Measurements from ENCODE around the gene PCDH15. TPM values are rescaled to one million over a fixed set of nuclear protein-coding genes. Genes with fewer than 3 reads are reported as not detected.

Gene PCDH15
- total and polyA plus RNA-seq, 2 experiments from 2014 or later: 0.29 to 0.66 TPM

DNA sequence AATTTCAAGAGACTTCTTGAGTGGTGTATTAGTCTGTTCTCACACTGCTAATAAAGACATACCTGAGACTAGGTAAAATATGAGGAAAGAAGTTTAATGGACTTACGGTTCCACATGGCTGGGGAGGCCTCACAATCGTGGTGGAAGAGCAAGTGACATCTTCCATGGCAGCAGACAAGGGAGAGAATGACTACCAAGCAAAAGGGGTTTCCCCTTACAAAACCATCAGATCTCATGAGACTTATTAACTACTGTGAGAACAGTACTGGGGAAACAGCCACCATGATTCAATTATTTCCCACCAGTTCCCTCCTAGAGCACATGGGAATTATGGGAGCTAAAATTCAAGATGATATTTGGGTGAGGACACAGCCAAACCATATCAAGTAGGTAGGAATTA, 150.5 kb downstream of the PCDH15 start:
- no peak for TF ChIP-seq POLR2AphosphoS5 (IDR thresholded peaks at IDR 0.05; ENCODE audit: low read depth)
- no peak for TF ChIP-seq REST (IDR thresholded peaks at IDR 0.05; ENCODE audit: unreplicated experiment)
- no peak for TF ChIP-seq STAT1 (IDR thresholded peaks at IDR 0.05; ENCODE audit: unreplicated experiment)
- TF ChIP-seq JUNB (IDR thresholded peaks at IDR 0.05; ENCODE audit: unreplicated experiment): no peak
- no peak for TF ChIP-seq EZH2phosphoT487 (IDR thresholded peaks at IDR 0.05; ENCODE audit: unreplicated experiment)
- no peak for TF ChIP-seq NANOG (IDR thresholded peaks at IDR 0.05; ENCODE audit: borderline replicate concordance)
- no peak for TF ChIP-seq EZH2 (IDR thresholded peaks at IDR 0.05; ENCODE audit: low read depth, unreplicated experiment)
- TF ChIP-seq CREB1 (CRISPR knock-in tag; IDR thresholded peaks at IDR 0.05; ENCODE audit: low read depth): no peak
- TF ChIP-seq, protein P1, sequence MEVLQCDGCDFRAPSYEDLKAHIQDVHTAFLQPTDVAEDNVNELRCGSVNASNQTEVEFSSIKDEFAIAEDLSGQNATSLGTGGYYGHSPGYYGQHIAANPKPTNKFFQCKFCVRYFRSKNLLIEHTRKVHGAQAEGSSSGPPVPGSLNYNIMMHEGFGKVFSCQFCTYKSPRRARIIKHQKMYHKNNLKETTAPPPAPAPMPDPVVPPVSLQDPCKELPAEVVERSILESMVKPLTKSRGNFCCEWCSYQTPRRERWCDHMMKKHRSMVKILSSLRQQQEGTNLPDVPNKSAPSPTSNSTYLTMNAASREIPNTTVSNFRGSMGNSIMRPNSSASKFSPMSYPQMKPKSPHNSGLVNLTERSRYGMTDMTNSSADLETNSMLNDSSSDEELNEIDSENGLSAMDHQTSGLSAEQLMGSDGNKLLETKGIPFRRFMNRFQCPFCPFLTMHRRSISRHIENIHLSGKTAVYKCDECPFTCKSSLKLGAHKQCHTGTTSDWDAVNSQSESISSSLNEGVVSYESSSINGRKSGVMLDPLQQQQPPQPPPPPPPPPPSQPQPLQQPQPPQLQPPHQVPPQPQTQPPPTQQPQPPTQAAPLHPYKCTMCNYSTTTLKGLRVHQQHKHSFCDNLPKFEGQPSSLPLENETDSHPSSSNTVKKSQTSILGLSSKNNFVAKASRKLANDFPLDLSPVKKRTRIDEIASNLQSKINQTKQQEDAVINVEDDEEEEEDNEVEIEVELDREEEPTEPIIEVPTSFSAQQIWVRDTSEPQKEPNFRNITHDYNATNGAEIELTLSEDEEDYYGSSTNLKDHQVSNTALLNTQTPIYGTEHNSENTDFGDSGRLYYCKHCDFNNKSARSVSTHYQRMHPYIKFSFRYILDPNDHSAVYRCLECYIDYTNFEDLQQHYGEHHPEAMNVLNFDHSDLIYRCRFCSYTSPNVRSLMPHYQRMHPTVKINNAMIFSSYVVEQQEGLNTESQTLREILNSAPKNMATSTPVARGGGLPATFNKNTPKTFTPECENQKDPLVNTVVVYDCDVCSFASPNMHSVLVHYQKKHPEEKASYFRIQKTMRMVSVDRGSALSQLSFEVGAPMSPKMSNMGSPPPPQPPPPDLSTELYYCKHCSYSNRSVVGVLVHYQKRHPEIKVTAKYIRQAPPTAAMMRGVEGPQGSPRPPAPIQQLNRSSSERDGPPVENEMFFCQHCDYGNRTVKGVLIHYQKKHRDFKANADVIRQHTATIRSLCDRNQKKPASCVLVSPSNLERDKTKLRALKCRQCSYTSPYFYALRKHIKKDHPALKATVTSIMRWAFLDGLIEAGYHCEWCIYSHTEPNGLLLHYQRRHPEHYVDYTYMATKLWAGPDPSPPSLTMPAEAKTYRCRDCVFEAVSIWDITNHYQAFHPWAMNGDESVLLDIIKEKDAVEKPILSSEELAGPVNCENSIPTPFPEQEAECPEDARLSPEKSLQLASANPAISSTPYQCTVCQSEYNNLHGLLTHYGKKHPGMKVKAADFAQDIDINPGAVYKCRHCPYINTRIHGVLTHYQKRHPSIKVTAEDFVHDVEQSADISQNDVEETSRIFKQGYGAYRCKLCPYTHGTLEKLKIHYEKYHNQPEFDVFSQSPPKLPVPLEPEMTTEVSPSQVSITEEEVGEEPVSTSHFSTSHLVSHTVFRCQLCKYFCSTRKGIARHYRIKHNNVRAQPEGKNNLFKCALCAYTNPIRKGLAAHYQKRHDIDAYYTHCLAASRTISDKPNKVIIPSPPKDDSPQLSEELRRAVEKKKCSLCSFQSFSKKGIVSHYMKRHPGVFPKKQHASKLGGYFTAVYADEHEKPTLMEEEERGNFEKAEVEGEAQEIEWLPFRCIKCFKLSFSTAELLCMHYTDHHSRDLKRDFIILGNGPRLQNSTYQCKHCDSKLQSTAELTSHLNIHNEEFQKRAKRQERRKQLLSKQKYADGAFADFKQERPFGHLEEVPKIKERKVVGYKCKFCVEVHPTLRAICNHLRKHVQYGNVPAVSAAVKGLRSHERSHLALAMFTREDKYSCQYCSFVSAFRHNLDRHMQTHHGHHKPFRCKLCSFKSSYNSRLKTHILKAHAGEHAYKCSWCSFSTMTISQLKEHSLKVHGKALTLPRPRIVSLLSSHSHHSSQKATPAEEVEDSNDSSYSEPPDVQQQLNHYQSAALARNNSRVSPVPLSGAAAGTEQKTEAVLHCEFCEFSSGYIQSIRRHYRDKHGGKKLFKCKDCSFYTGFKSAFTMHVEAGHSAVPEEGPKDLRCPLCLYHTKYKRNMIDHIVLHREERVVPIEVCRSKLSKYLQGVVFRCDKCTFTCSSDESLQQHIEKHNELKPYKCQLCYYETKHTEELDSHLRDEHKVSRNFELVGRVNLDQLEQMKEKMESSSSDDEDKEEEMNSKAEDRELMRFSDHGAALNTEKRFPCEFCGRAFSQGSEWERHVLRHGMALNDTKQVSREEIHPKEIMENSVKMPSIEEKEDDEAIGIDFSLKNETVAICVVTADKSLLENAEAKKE (CRISPR knock-in tag; IDR thresholded peaks at IDR 0.05): no peak
- no peak for TF ChIP-seq ETS1 (IDR thresholded peaks at IDR 0.05)
- TF ChIP-seq CTCF (conservative IDR thresholded peaks at IDR 0.05; ENCODE audit: low read depth in 2 of 2): no peak
- no peak for TF ChIP-seq ZNF331 (CRISPR knock-in tag; IDR thresholded peaks at IDR 0.05; ENCODE audit: low read depth)
- TF ChIP-seq ZNF114 (CRISPR knock-in tag; IDR thresholded peaks at IDR 0.05): no peak
- no peaks in the 10 kb centered on the region for H3K36me3 Mint-ChIP-seq (ENCODE audit: low read depth)

More for the DNA sequence above, 150.5 kb downstream of the PCDH15 start:
- no peaks in the 10 kb centered on the region for H3K4me1 ChIP-seq (ENCODE audit: insufficient read depth)
- DNase-seq (ENCODE audit: low spot score): no peak
- 0 out of 2 replicates have a peak overlapping the region, but pooled peaks have one; percentile 12 for H2AFZ ChIP-seq
- ATAC-seq: no peak
- H3K36me3 ChIP-seq (ENCODE audit: insufficient read depth): 0 out of 2 replicates have a peak, but pooled peaks cover 3% of the 10 kb centered on the region
- H3K4me3 ChIP-seq: no peak overlapping the region
- no peaks in the 10 kb centered on the region for H3F3A ChIP-seq (replicated peaks; ENCODE audit: low read depth)
- no peak overlapping the region for H3K27ac ChIP-seq (ENCODE audit: low read depth)
- no peaks in the 10 kb centered on the region for H3K9me2 ChIP-seq (ENCODE audit: insufficient read depth)
- H3K27me3 ChIP-seq (ENCODE audit: insufficient read depth): no peaks in the 10 kb centered on the region
- no peak overlapping the region for H3K27ac Mint-ChIP-seq
- H3K4me3 Mint-ChIP-seq: no peak overlapping the region
- H3K27me3 Mint-ChIP-seq (ENCODE audit: insufficient read depth, low read depth, poor library complexity): peaks cover 3% of the 10 kb centered on the region
- H3K9me3 Mint-ChIP-seq: no peaks in the 10 kb centered on the region; the same call in 2 of the 3 replicates
- H3K4me1 Mint-ChIP-seq: peaks cover 2% of the 10 kb centered on the region; the same call in 1 of the 3 replicates
- H4K20me1 ChIP-seq (replicated peaks; ENCODE audit: insufficient read depth): no peaks in the 10 kb centered on the region
- H3K4me2 ChIP-seq: no peak overlapping the region
- no peaks in the 10 kb centered on the region for H3K79me2 ChIP-seq (replicated peaks; ENCODE audit: insufficient read depth)
